Lower leg skin (tissue), 3 donors: Measurements from ENCODE around the gene CHAT.

ENCODE experiments used
- CTCF ChIP-seq, 3 donors: fragments of 450-650 bp; IDR thresholded peaks; one replicate each; pipeline ENCODE4 v1.5.1; 2016; ENCODE audit warnings: antibody characterized with exemption in 3 of 3, mild to moderate bottlenecking in 3 of 3, moderate library complexity in 2 of 3
- POLR2A ChIP-seq, 2 donors: fragments of 450-650 bp; IDR thresholded peaks; one replicate each; pipeline ENCODE4 v1.6.1; 2016 to 2017; ENCODE audit warnings: antibody characterized with exemption in 2 of 2, mild to moderate bottlenecking in 1 of 2, moderate library complexity in 1 of 2

GRCh38 chr10:49688920-49689319 lies 75.1 kb downstream of the CHAT start:
- no peak for TF ChIP-seq CTCF (IDR thresholded peaks at IDR 0.05)
- no peak for TF ChIP-seq POLR2A (IDR thresholded peaks at IDR 0.05)
